OCI-LY3 (cell line): ENCODE data around the gene CHAC1.

Experiments used
- CTCF ChIP-seq: fragments of 200-600, 300-600 bp; sonication (generic); IDR thresholded peaks from 2 replicates; pipeline ENCODE4 v1.5.1; 2014; ENCODE audit warnings: antibody characterized with exemption, low read length, low read depth
- EZH2phosphoT487 ChIP-seq: fragments of 200-600 bp; shearing (Covaris generic); IDR thresholded peaks from 2 replicates; pipeline ENCODE4 v1.6.1; 2018; ENCODE audit warnings: antibody characterized with exemption, mixed run types, low read depth

DNA sequence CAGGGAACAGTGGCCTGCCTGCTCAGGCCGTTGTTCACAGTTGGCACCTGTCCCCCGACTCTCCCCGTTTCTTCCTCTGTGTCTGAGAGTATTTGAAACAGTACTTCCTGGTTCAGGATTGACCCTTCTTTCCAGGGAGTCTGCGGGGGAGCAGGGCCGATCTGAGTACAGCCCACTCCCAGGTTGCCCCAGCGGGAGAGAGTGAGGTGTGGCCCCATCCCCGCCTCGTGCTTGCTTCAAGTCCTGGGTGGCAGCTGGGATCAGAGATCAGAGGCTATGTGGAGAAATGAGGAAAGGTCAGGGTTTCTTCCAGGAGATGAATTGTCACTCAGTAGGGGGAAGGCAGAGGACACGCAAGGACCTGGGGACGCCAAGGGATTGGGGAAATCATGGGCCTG lies 30.7 kb upstream of the CHAC1 start:
- no peak for TF ChIP-seq CTCF
- TF ChIP-seq EZH2phosphoT487, result no peak
